GM18870 (cell line): ENCODE data around the gene CLDN20.
"Not testable (repeated sequence)": the region's sequence is repeated elsewhere in the genome, so short reads cannot be mapped to it uniquely, and the experiment has no call there.

Source experiments
- ATAC-seq: cut with Tn5 transposase; IDR thresholded peaks from one replicate; pipeline ENCODE4 v1.9.1; 2021; ENCODE audit warnings: moderate library complexity; ENCODE audit not compliant: unreplicated experiment

The CLDN20 gene

DNA sequence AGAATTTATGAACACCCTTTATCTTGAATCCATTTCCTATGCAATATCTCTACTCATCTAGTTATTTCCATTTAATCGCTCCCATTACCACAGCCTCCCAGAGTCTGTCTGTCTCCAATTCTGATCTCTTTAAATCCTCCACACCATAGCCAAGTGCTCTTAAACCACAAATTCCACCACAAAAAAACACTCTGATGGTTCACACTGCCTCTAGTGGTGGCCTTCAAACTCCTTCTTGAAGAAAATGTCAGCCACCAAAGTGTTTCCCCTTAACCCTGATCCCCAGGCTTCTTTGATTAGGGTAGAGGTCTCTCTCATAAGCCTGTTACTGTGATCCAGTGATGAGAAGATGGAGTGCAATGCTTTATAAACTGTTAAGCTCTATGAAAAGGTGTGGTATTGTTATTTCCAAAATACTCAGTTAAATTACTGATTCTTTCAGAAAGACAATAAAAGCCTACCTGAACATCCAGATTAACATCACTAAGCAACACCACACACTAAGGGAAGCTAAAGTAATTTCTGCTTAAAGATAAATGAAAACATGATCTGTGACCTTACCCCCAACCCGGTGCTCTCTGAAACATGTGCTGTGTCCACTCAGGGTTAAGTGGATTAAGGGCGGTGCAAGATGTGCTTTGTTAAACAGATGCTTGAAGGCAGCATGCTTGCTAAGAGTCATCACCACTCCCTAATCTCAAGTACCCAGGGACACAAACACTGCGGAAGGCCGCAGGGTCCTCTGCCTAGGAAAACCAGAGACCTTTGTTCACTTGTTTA lies 4.5 kb downstream of the CLDN20 start:
- ATAC-seq, result not testable (repeated sequence)

- ATAC-seq, result no peak
These were observed 6.0 kb downstream of the CLDN20 start for GRCh38 chr6:155269765-155270164.

GRCh38 chr6:155270561-155271091 lies 6.8 kb downstream of the CLDN20 start:
- ATAC-seq, result no peak

DNA sequence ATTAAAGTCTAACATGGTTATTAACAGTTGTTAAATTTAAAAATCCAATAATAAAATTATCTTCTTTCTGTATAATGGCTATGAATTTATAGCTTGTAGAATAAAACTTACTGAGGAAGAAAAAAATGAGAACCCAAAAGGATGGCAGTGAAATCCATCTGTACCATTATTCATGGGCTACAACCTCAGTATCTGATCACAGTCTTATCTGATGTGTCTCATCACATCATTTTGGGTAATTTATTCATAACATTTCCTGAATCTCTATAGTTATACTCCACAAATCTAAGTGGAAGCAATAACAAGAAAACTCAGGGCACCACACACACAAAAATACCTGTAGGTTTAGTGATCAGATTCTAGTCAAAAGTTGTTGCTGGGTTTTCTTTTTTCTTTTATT lies 7.3 kb downstream of the CLDN20 start:
- ATAC-seq, result no peak

GRCh38 chr6:155272353-155273232 lies 8.8 kb downstream of the CLDN20 start:
- ATAC-seq, result no peak

- ATAC-seq, result no peak
These were observed 9.6 kb downstream of the CLDN20 start for GRCh38 chr6:155273431-155273830.

- no peak for ATAC-seq
These were observed 10.3 kb downstream of the CLDN20 start for GRCh38 chr6:155274106-155274505.

GRCh38 chr6:155274533-155274932 lies 10.7 kb downstream of the CLDN20 start:
- no peak for ATAC-seq

GRCh38 chr6:155275808-155276480 lies 12.1 kb downstream of the CLDN20 start:
- no peak for ATAC-seq

GRCh38 chr6:155276638-155277037 lies 12.8 kb downstream of the CLDN20 start:
- no peak for ATAC-seq

- no peak for ATAC-seq
These were observed 14.7 kb downstream of the CLDN20 start for GRCh38 chr6:155278319-155279049.

- ATAC-seq, result no peak
These were observed 21.0 kb downstream of the CLDN20 start for GRCh38 chr6:155284775-155285174.

DNA sequence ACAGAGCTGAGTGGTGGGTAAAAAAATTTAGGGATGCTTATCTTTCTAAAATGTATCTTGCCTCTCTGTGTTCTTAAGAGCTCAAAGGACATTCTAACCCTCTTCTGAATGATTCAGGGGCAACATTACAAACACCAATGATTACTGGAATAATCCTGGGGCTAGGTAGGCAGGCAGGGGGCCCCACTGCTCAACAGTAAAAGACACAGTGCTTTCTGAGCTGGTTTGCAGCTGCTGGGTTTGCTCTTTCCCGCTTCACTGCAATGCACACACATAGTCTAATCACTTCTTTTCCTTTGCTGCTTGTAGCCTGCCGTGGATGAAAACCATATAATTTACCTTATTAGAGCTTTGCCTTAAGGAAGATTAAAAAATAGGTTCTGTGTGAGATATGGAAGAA lies 23.9 kb downstream of the CLDN20 start:
- ATAC-seq, result no peak

DNA sequence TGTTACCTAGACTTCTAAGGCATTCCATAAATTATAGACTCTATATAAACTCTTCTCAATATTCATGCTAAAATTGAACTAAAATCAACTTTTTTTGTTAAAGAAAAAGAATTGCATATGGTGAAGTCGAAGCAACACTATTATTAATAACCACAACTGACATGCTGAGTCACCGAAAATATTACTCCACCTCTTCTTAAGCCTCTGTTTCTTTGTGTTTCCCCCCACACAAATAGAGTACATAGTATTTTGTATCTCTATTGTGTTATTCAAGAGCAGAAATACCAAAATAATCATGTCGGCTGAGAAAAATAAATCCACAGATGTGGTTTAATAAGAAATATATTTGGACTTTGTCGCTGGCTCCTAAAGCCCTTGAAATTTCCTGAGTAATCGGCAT lies 26.7 kb downstream of the CLDN20 start:
- ATAC-seq, result no peak

- ATAC-seq, result no peak
These were observed 27.5 kb downstream of the CLDN20 start for GRCh38 chr6:155291291-155291690.

DNA sequence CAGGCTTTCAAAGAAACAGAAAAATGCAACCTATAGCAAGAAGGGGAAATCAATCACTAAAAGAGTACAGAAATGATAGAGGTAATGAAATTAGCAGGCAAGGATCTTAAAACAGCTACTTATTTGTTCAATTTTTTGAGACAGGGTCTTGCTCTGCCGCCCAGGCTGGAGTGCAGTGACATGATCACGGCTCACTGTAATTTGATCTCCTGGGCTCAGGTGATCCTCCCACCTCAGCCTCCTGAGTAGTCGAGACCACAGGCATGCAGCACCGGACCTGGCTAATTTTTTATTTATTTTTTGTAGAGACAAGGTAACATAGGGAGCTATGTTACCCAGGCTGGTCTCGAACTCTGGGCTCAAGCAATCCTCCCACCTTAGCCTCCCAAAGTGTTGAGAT lies 28.9 kb downstream of the CLDN20 start:
- ATAC-seq, result no peak

DNA sequence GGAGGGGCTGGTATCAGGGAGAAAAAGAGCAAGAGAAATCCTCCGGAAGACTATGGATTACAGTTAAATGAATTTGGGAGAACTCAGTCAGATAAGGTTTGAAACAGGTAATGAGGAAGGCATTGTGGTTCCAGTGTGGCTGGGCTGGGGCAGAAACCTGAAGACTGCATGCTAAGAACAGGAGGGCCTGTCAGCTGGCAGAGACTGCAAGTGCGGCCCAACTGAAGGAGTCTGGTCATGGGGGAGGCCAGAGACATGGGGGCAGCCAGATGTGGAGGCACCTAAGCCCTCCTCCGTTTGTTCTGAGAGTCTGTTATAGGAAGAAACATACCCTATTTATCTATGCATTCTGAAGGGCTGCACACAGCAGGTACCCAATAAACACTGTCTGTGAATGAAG lies 33.9 kb downstream of the CLDN20 start:
- ATAC-seq, result no peak

GRCh38 chr6:155301867-155302266 lies 38.1 kb downstream of the CLDN20 start:
- no peak for ATAC-seq

- no peak for ATAC-seq
These were observed 39.6 kb downstream of the CLDN20 start for GRCh38 chr6:155303361-155303870.

GRCh38 chr6:155306958-155307357 lies 43.1 kb downstream of the CLDN20 start:
- ATAC-seq, result no peak
